GM23248 (cell line): ENCODE results near the gene ELMOD1.

Experiments used
- EZH2 ChIP-seq: fragments of 200-600 bp; sonication (generic); IDR thresholded peaks from 2 replicates; pipeline ENCODE4 v1.6.1; 2018; ENCODE audit warnings: antibody characterized with exemption, mild to moderate bottlenecking; ENCODE audit not compliant: insufficient read depth, poor library complexity, severe bottlenecking
- EZH2phosphoT487 ChIP-seq: fragments of 200-600 bp; sonication (generic); IDR thresholded peaks from 2 replicates; pipeline ENCODE4 v1.6.1; 2018; ENCODE audit warnings: antibody characterized with exemption, moderate library complexity, mild to moderate bottlenecking, low read depth; ENCODE audit not compliant: insufficient read depth

GRCh38 chr11:107679255-107680024 lies 88.5 kb downstream of the ELMOD1 start:
- TF ChIP-seq EZH2, result no peak
- TF ChIP-seq EZH2phosphoT487, result no peak
